HepG2 (cell line): ENCODE data around the gene PPDPF. TPM values are rescaled to one million over a fixed set of nuclear protein-coding genes. Genes with fewer than 3 reads are reported as not detected.

ENCODE experiments used
- ATAC-seq: fragments of 200-7000 bp; cut with Tn5 transposase; 3 replicates; pipeline ENCODE4 v1.9.1; 2020; ENCODE audit warnings: mild to moderate bottlenecking, moderate library complexity
- BruUV-seq: library from RNA; stranded (reverse); fragments of 400-500 nt; replicated peaks from 2 replicates; lab custom pipeline; 2021; lab: Mats Ljungman, UMichigan
- CTCF ChIA-PET: fragments of 300-600 bp; formaldehyde crosslinking; extraction: SDS; loops from one replicate; lab custom pipeline; 2021; ENCODE audit warnings: low total read pairs, inconsistent platforms, low intra/inter-chr PET ratio; lab: Yijun Ruan, JAX
- POLR2A ChIA-PET: fragments of 350-600 bp; sonication (Branson Sonifier 250); formaldehyde crosslinking; loops from one replicate; lab custom pipeline; 2020; ENCODE audit warnings: antibody characterized with exemption, inconsistent platforms; lab: Yijun Ruan, JAX
- DNase-seq: peaks from one replicate; pipeline ENCODE4 v3.0.0-alpha.2; 2015; ENCODE audit warnings: low spot score
- FAIRE-seq: peaks from 3 replicates; lab custom pipeline; 2011; peaks lifted over from hg19 to GRCh38; lab: Jason Lieb, UNC
- H2AFZ ChIP-seq: one replicate; pipeline ENCODE4 v1.6.1; 2011; ENCODE audit warnings: low read length, inconsistent platforms
- H3K27ac ChIP-seq: fragments of 300-600 bp; 3 replicates; pipeline ENCODE4 v1.8.0; 2011; ENCODE audit warnings: mixed run types, mild to moderate bottlenecking, mixed read lengths, low read length, inconsistent platforms; ENCODE audit not compliant: insufficient read depth; ENCODE audit errors: extremely low read length
- H3K27me3 ChIP-seq, 2 experiments: fragments of 200-600 bp in 1 of 2; 2 replicates in 1 of 2; 3 replicates in 1 of 2; pipeline versions ENCODE4 v1.6.0 to v1.8.0; 2011; ENCODE audit warnings: low read length in 2 of 2, mild to moderate bottlenecking in 2 of 2, moderate library complexity in 2 of 2, inconsistent platforms in 1 of 2; ENCODE audit not compliant: insufficient read depth in 2 of 2, control insufficient read depth in 1 of 2
- H3K36me3 ChIP-seq, 2 experiments: fragments of 200-600 bp in 1 of 2; replicated peaks in 1 of 2; 2 replicates in 1 of 2; 3 replicates in 1 of 2; pipeline versions ENCODE4 v1.5.1 to v1.8.0; 2011; ENCODE audit warnings: low read length in 2 of 2, inconsistent platforms in 1 of 2; ENCODE audit not compliant: insufficient read depth in 2 of 2, control insufficient read depth in 1 of 2
- H3K4me1 ChIP-seq: 2 replicates; pipeline ENCODE4 v1.5.1; 2012; ENCODE audit warnings: low read length, inconsistent platforms; ENCODE audit not compliant: insufficient read depth
- H3K4me2 ChIP-seq: 2 replicates; pipeline ENCODE4 v1.6.0; 2011; ENCODE audit warnings: low read depth, low read length, inconsistent platforms
- H3K4me3 ChIP-seq, 3 experiments: fragments of 200-600 bp in 1 of 3; sonication (generic), shearing (Covaris generic) in 1 of 3; replicated peaks in 1 of 3; 2 replicates each; pipeline ENCODE4 v1.5.1; 2011 to 2016; ENCODE audit warnings: low read length in 3 of 3, inconsistent platforms in 2 of 3, low read depth in 2 of 3, mild to moderate bottlenecking in 2 of 3, control low read depth in 1 of 3, mixed read lengths in 1 of 3; ENCODE audit not compliant: insufficient read depth in 1 of 3
- H3K79me2 ChIP-seq: one replicate; pipeline ENCODE4 v1.6.1; 2011; ENCODE audit warnings: low read length, inconsistent platforms; ENCODE audit not compliant: insufficient read depth
- H3K9ac ChIP-seq: 2 replicates; pipeline ENCODE4 v1.6.0; 2011; ENCODE audit warnings: mild to moderate bottlenecking, low read depth, low read length, inconsistent platforms; ENCODE audit not compliant: insufficient read depth
- H3K9me3 ChIP-seq: 2 replicates; pipeline ENCODE4 v1.5.1; 2012; ENCODE audit warnings: mild to moderate bottlenecking, low read length
- H4K20me1 ChIP-seq: 2 replicates; pipeline ENCODE4 v1.6.0; 2011; ENCODE audit warnings: inconsistent platforms, mild to moderate bottlenecking, low read length, moderate library complexity; ENCODE audit not compliant: insufficient read depth
- FOXP1 ChIP-seq, 2 experiments: fragments of 450-650 bp in 1 of 2; IDR thresholded peaks; 2 replicates each; pipeline ENCODE4 v1.6.1; 2017 to 2018; ENCODE audit warnings: antibody characterized with exemption in 1 of 2
- NCOA5 ChIP-seq: sonication (generic); formaldehyde crosslinking; IDR thresholded peaks from 2 replicates; pipeline ENCODE4 v1.4.0; 2020; ENCODE audit warnings: missing genetic modification reagents
- YEATS4 ChIP-seq: sonication (generic); formaldehyde crosslinking; IDR thresholded peaks from 2 replicates; pipeline ENCODE4 v1.4.0; 2020; ENCODE audit warnings: missing genetic modification reagents, borderline replicate concordance
- ZNF644 ChIP-seq: IDR thresholded peaks from 2 replicates; pipeline ENCODE4 v1.6.1; 2016; ENCODE audit warnings: low read depth
- WGBS: methylation state at CpG from one replicate; pipeline ENCODE4 v1.1.6; 2017; ENCODE audit warnings: low lambda C conversion rate; 5-methylcytosine and 5-hydroxymethylcytosine counted together
- in situ Hi-C: cut with HindIII; loops from 2 replicates; pipeline ENCODE4 v1.10.0; 2017; ENCODE audit warnings: low pct_unique_long_range_greater_than_20kb; ENCODE audit not compliant: extremely low pct_ligation_motif_present
- intact Hi-C: fragments of 100-400 bp; cut with micrococcal nuclease; formaldehyde crosslinking; loops from one replicate; pipeline ENCODE4 v1.10.0; 2022; ENCODE audit not compliant: unreplicated experiment
- polyA plus RNA-seq, 8 experiments: library from polyadenylated mRNA; depleted of rRNA in 3 of 8; stranded (reverse) in 7 of 8; unstranded in 1 of 8; fragments of >200 nt; fragmentation: Illumina TruSeq in 4 of 8; extraction: Trizol in 4 of 8; gene quantifications; 2 replicates each; pipeline versions ENCODE4 v1.2.1 to v1.2.3, GENCODE V29; 2011 to 2016; ENCODE audit warnings: low read depth in 4 of 8, missing spikeins in 1 of 8, mixed read lengths in 1 of 8; ENCODE audit not compliant: insufficient read depth in 1 of 8
- total RNA-seq, 5 experiments: library from RNA; depleted of rRNA; stranded (reverse); fragments of >200 nt; fragmentation: Illumina TruSeq; extraction: Trizol; gene quantifications; 2 replicates each; pipeline ENCODE4 v1.2.3, GENCODE V29; 2016; ENCODE audit warnings: low read depth in 1 of 5
- TF ChIP-seq, protein P1 (sequence below): sonication (generic); formaldehyde crosslinking; conservative IDR thresholded peaks from 2 replicates; pipeline ENCODE4 v1.8.0; 2022; ENCODE audit warnings: mild to moderate bottlenecking, moderate library complexity, missing genetic modification reagents
- TF ChIP-seq, protein P2 (sequence below): sonication (generic); formaldehyde crosslinking; IDR thresholded peaks from one replicate; pipeline ENCODE4 v1.5.1; 2020; ENCODE audit warnings: mild to moderate bottlenecking, missing genetic modification reagents; ENCODE audit errors: not compliant biosample characterization

Gene PPDPF
- total and polyA plus RNA-seq, 2 of the 13 experiments (the other 11 are each of a cell fraction or from before 2014, with no cell fraction given), result 1.8 to 7.0 TPM

DNA sequence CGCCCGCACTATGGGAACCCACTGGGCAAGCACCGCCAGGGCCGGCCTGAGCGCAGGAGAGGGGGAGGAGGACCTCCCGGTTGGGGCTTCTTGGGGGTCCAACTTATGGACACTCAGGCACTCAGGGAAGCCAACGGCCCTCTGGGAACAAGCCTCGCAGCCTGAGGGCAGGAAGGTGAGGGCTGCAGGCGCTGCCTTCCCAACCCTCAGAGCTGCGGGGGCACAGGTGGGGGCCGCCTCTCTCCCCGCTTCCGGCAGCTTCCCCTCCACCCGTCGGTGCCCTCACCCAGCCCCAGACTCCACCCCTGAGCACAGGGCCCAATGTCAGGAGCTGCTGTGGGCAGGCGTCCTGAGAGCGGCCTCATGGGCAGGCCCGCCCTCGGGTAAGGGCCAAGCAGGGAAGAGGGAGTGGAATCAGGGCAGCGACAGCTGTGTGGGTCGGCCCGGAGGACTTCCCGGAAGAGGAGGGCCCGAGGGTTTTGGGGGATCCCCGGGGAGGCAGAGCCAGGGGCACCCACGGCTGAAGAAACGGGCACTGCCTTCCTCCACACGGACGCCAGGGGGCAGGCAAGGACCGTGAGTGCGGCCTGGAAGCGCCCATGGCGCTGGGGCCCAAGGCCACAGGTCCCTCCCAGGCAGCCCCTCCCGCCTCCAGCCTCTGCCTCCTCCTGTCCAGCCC is 17.1 kb downstream of the PPDPF start (continued):
- TF ChIP-seq, protein P1, sequence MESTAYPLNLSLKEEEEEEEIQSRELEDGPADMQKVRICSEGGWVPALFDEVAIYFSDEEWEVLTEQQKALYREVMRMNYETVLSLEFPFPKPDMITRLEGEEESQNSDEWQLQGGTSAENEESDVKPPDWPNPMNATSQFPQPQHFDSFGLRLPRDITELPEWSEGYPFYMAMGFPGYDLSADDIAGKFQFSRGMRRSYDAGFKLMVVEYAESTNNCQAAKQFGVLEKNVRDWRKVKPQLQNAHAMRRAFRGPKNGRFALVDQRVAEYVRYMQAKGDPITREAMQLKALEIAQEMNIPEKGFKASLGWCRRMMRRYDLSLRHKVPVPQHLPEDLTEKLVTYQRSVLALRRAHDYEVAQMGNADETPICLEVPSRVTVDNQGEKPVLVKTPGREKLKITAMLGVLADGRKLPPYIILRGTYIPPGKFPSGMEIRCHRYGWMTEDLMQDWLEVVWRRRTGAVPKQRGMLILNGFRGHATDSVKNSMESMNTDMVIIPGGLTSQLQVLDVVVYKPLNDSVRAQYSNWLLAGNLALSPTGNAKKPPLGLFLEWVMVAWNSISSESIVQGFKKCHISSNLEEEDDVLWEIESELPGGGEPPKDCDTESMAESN (CRISPR knock-in tag), result peak; percentile 98

DNA sequence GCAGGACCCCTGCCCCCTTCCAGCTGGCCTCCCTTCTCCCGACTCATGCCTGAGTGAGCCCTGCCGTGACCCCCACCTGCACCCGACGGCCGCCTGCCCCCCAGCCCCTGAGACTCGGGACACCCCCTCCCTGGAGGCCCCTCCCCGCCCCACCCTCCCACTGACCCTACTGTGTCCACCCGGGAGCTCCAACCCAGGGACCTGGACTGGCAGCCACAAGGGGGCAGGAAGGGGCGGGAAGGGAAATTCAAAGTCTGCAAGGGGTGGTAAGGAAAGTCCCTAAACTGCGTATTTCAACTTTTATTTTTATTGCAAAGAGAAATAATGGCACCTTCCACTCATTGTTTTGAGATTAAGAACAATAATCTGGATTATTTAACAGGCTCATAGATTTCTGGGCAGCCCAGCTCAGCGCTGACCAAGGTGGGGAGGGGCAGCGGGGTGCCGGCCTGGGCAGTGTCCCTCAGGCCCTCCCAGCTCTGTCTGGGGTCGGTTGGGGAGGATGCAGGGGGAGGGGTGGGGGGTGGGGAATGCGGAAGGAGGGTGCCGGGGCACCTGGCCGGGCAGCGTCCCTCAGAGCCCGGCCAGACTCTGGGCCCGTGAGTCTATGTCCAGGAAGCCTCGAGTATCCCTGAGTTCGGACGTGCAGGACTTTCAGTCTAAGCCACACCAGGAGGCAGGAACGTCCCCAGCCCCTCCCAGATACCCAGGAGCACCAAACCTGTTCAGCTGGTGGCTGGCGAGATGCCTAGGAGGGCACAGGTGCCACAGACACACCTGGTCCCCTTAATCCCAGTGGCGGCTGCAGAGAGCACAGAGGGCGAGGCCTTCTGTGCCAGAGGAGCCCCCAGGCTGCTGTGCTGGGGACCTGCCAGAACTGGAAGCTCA is 17.9 kb downstream of the PPDPF start:
- H3K4me2 ChIP-seq, result peak overlapping the region; percentile 89
- WGBS, result 23% methylated on average over 26 of the region's 27 CpGs
- peak; percentile 17; the same call in 1 of the 2 replicates for TF ChIP-seq YEATS4 (CRISPR knock-in tag)
- TF ChIP-seq FOXP1 (IDR thresholded peaks at IDR 0.05), result no peak
- TF ChIP-seq FOXP1 (CRISPR knock-in tag; IDR thresholded peaks at IDR 0.05), result peak; percentile 4; the same call in 1 of the 2 replicates
- TF ChIP-seq NCOA5 (CRISPR knock-in tag), result no peak
- TF ChIP-seq, protein P2, sequence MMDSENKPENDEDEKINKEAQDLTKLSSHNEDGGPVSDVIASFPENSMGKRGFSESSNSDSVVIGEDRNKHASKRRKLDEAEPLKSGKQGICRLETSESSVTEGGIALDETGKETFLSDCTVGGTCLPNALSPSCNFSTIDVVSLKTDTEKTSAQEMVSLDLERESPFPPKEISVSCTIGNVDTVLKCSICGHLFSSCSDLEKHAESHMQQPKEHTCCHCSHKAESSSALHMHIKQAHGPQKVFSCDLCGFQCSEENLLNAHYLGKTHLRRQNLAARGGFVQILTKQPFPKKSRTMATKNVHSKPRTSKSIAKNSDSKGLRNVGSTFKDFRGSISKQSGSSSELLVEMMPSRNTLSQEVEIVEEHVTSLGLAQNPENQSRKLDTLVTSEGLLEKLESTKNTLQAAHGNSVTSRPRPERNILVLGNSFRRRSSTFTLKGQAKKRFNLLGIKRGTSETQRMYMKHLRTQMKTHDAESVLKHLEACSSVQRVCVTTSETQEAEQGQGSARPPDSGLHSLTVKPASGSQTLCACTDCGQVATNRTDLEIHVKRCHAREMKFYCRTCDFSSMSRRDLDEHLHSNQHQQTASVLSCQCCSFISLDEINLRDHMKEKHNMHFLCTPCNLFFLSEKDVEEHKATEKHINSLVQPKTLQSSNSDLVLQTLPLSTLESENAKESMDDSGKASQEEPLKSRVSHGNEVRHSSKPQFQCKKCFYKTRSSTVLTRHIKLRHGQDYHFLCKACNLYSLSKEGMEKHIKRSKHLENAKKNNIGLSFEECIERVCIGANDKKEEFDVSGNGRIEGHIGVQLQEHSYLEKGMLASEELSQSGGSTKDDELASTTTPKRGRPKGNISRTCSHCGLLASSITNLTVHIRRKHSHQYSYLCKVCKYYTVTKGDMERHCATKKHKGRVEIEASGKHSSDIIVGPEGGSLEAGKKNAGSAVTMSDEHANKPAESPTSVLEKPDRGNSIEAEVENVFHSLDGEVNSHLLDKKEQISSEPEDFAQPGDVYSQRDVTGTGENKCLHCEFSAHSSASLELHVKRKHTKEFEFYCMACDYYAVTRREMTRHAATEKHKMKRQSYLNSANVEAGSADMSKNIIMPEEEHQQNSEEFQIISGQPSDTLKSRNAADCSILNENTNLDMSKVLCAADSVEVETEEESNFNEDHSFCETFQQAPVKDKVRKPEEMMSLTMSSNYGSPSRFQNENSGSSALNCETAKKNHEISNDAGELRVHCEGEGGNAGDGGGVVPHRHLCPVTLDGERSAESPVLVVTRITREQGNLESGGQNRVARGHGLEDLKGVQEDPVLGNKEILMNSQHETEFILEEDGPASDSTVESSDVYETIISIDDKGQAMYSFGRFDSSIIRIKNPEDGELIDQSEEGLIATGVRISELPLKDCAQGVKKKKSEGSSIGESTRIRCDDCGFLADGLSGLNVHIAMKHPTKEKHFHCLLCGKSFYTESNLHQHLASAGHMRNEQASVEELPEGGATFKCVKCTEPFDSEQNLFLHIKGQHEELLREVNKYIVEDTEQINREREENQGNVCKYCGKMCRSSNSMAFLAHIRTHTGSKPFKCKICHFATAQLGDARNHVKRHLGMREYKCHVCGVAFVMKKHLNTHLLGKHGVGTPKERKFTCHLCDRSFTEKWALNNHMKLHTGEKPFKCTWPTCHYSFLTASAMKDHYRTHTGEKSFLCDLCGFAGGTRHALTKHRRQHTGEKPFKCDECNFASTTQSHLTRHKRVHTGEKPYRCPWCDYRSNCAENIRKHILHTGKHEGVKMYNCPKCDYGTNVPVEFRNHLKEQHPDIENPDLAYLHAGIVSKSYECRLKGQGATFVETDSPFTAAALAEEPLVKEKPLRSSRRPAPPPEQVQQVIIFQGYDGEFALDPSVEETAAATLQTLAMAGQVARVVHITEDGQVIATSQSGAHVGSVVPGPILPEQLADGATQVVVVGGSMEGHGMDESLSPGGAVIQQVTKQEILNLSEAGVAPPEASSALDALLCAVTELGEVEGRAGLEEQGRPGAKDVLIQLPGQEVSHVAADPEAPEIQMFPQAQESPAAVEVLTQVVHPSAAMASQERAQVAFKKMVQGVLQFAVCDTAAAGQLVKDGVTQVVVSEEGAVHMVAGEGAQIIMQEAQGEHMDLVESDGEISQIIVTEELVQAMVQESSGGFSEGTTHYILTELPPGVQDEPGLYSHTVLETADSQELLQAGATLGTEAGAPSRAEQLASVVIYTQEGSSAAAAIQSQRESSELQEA (CRISPR knock-in tag), result no peak
- no peak for TF ChIP-seq ZNF644 (CRISPR knock-in tag)

More for the DNA sequence above, 17.9 kb downstream of the PPDPF start:
- ATAC-seq (peak; percentile 50), FAIRE-seq (no peak), DNase-seq (peak; percentile 67)
- no peaks in the 10 kb centered on the region for H3K36me3 ChIP-seq
- no peaks in the 10 kb centered on the region for H3K79me2 ChIP-seq
- intact Hi-C loops, result loop anchor here (1.0 to 10.0 kb wide), 7 partner anchors 35 to 434 kb away; partner anchors contain the start of genes GMEB2, LIME1, RTEL1 and SLC2A4RG
- H3K9ac ChIP-seq, result 0 out of 2 replicates have a peak overlapping the region, but pooled peaks have one; percentile 53
- POLR2A ChIA-PET, result interaction anchor here (0.7 to 2.7 kb wide), 27 partner anchors 8 to 543 kb away, joined by 3 to 26 read pairs (median 5); partner anchors contain the start of genes GMEB2, HELZ2, LIME1 and PPDPF
- no peaks in the 10 kb centered on the region for H4K20me1 ChIP-seq
- no peak overlapping the region for H2AFZ ChIP-seq
- in situ Hi-C loops, result loop anchor here (5.0 kb wide), 1 partner anchor 39 kb away; no protein-coding TSS in a partner anchor
- no peak overlapping the region for H3K27ac ChIP-seq
- H3K4me3 ChIP-seq, result peak overlapping the region; percentile 37 to 76 (median 64); a peak in 4 of 6 replicates
- BruUV-seq, result no TSS peak
- H3K9me3 ChIP-seq, result no peaks in the 10 kb centered on the region
- peaks cover 49 to 69% of the 10 kb centered on the region in 2 experiments for H3K27me3 ChIP-seq
- peaks cover 48% of the 10 kb centered on the region for H3K4me1 ChIP-seq
- CTCF ChIA-PET, result interaction anchor here (1.1 to 2.7 kb wide), 6 partner anchors 35 to 531 kb away, joined by 3 to 29 read pairs (median 8); partner anchors contain the start of genes HELZ2 and TPD52L2
